ENCODE measurements around the gene BTBD9. TPM values are rescaled to one million over a fixed set of nuclear protein-coding genes. Genes with fewer than 3 reads are reported as not detected.

The BTBD9 gene
- total and polyA plus RNA-seq, 9 of the 15 experiments (the other 6 are each of a cell fraction or from before 2014, with no cell fraction given): 0.08 to 1.6 (median 0.58) TPM

DNA sequence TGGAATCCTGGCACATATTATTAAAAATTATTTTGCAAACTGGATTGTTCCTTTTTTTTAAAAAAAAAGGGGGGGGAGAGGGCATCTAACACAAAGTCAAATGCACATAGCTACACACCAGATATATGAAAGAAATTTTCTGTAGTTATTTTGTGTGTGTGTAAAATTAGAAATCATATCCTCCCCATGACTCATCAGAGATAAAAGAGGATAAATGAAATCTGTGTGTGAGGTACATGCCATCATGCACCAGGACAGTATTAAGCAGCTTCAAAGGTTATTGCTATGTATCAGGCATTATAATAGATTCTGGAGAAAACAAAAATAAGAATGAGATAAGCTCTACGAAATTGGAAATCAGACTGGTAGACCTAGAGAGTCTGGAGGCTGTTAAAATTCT, 5.2 kb downstream of the BTBD9 start (continued):
- TF ChIP-seq MCM5 (IDR thresholded peaks at IDR 0.05; ENCODE audit: low read depth) (no peak), STAG1 (CRISPR knock-in tag; IDR thresholded peaks at IDR 0.05; ENCODE audit: borderline replicate concordance) (no peak)

DNA sequence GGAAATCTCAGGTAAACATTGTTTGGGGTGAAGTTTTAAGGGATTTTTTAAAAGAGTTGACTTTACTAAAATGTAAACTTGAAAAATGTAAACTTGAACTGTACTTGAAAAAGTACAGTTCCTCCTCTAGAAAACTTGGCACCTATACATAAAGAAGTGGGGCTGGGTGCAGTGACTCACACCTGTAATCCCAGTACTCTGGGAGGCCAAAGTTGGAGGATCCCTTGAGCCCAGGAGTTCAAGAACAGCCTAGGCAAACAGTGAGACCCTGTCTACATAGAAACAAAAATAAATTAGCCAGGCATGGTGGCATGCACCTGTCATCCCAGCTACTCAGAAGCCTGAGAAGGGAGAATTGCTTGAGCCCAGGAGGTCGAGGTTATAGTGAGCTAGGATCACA, 7.2 kb downstream of the BTBD9 start:
- no peak overlapping the region for H2AFZ ChIP-seq (ENCODE audit: low read depth, low read length)
- no TSS peak for BruUV-seq (replicated peaks)
- H3K27ac ChIP-seq (ENCODE audit: extremely low read depth, low read depth, low read length): no peak overlapping the region
- no peaks in the 10 kb centered on the region for H3K79me2 ChIP-seq (ENCODE audit: control insufficient read depth, insufficient read depth, low read length)
- no peaks in the 10 kb centered on the region for H3K36me3 ChIP-seq (ENCODE audit: control insufficient read depth, insufficient read depth, low read length)
- H3K9ac ChIP-seq (ENCODE audit: insufficient read depth in 1 of 2, low read depth in 2 of 2, low read length in 2 of 2): no peak overlapping the region
- no peak for DNase-seq (ENCODE audit: extremely low read depth in 1 of 4, low spot score in 3 of 4)
- CTCF ChIA-PET (ENCODE audit: low intra/inter-chr PET ratio): no interaction called here
- H3K9me1 ChIP-seq (ENCODE audit: control insufficient read depth, insufficient read depth, low read length): no peaks in the 10 kb centered on the region
- in situ Hi-C loops (cut with MboI): no loop called here
- H3K27me3 ChIP-seq (ENCODE audit: control insufficient read depth in 2 of 2, insufficient read depth in 2 of 2, low read length in 2 of 2): peaks cover 4 to 5% of the 10 kb centered on the region in 2 experiments; a peak in 2 of 5 replicates
- intact Hi-C loops (cut with micrococcal nuclease): no loop called here
- no peak for TF ChIP-seq BMI1 (IDR thresholded peaks at IDR 0.05; ENCODE audit: low read length)
- TF ChIP-seq ZFPM2 (CRISPR knock-in tag; IDR thresholded peaks at IDR 0.05): no peak
- TF ChIP-seq, protein P1, sequence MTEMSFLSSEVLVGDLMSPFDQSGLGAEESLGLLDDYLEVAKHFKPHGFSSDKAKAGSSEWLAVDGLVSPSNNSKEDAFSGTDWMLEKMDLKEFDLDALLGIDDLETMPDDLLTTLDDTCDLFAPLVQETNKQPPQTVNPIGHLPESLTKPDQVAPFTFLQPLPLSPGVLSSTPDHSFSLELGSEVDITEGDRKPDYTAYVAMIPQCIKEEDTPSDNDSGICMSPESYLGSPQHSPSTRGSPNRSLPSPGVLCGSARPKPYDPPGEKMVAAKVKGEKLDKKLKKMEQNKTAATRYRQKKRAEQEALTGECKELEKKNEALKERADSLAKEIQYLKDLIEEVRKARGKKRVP (CRISPR knock-in tag; IDR thresholded peaks at IDR 0.05): no peak
- TF ChIP-seq MAFF (IDR thresholded peaks at IDR 0.05; ENCODE audit: low read length): no peak
- TF ChIP-seq CBX3 (IDR thresholded peaks at IDR 0.05; ENCODE audit: borderline replicate concordance in 1 of 2, low read length in 2 of 2): no peak
- TF ChIP-seq MIER1 (IDR thresholded peaks at IDR 0.05; ENCODE audit: low read depth): no peak
- no peak for TF ChIP-seq CEBPB (tag; IDR thresholded peaks at IDR 0.05)
- no peak for TF ChIP-seq ZNF561 (CRISPR knock-in tag; conservative IDR thresholded peaks at IDR 0.05)
- no peak for TF ChIP-seq HMG20B (CRISPR knock-in tag; IDR thresholded peaks at IDR 0.05)
- no peak for TF ChIP-seq EP400 (IDR thresholded peaks at IDR 0.05)
- no peak for TF ChIP-seq XRCC5 (IDR thresholded peaks at IDR 0.05; ENCODE audit: low read depth, low read length)
- no peak for TF ChIP-seq GTF2A2 (tag; IDR thresholded peaks at IDR 0.05)
- no peak for TF ChIP-seq NR4A1 (CRISPR knock-in tag; IDR thresholded peaks at IDR 0.05)
- no peak for TF ChIP-seq NR4A1 (tag; IDR thresholded peaks at IDR 0.05)
- no peak for TF ChIP-seq SRSF3 (IDR thresholded peaks at IDR 0.05; ENCODE audit: insufficient read depth, low read length)
- no peak for TF ChIP-seq TAF7 (tag; IDR thresholded peaks at IDR 0.05)
- no peaks in the 10 kb centered on the region for H3K4me1 ChIP-seq (replicated peaks in 1 of 2; ENCODE audit: control insufficient read depth in 2 of 2, insufficient read depth in 2 of 2, low read length in 2 of 2)
- H3K4me2 ChIP-seq (ENCODE audit: insufficient read depth, low read length): no peak overlapping the region
- H3K4me3 ChIP-seq: no peak overlapping the region
- no peaks in the 10 kb centered on the region for H3K9me3 ChIP-seq (replicated peaks; ENCODE audit: control insufficient read depth, insufficient read depth, low read depth, low read length)
- no peak for ATAC-seq
- WGBS (ENCODE audit: insufficient coverage, low coverage, missing lambda C conversion rate): 0% methylated on average over 1 of the region's 1 CpG
- H4K20me1 ChIP-seq (replicated peaks; ENCODE audit: control insufficient read depth, insufficient read depth, low read length): no peaks in the 10 kb centered on the region
- no peak for FAIRE-seq
- POLR2A ChIA-PET: no interaction called here
